ENCODE measurements around the gene EBNA1BP2. TPM values are rescaled to one million over a fixed set of nuclear protein-coding genes. Genes with fewer than 3 reads are reported as not detected.

The EBNA1BP2 gene
- total RNA-seq, 1 experiment from 2014 or later = 274 TPM

- DNase-seq (no peak), ATAC-seq (no peak)
- TF ChIP-seq EZH2 (IDR thresholded peaks at IDR 0.05; ENCODE audit: low read length, unreplicated experiment) (no peak), CTCF (conservative IDR thresholded peaks at IDR 0.05; ENCODE audit: low read depth, low read length) (0 out of 2 replicates have a peak, but pooled peaks have one; percentile 17)
- Histone ChIP-seq H3F3A (ENCODE audit: low read length, unreplicated experiment) (no peaks in the 10 kb centered on the region), H4K20me1 (ENCODE audit: low read length) (no peaks in the 10 kb centered on the region), H3K9ac (ENCODE audit: low read length) (no peak overlapping the region), H3K9me2 (replicated peaks; ENCODE audit: low read length) (no peaks in the 10 kb centered on the region), H2AFZ (ENCODE audit: low read length) (no peak overlapping the region), H3K4me3 (ENCODE audit: low read length) (no peak overlapping the region), H3K27ac (ENCODE audit: low read length) (no peak overlapping the region), H3K27me3 (ENCODE audit: low read length) (no peaks in the 10 kb centered on the region), H3K9me3 (ENCODE audit: low read length) (peaks cover 12% of the 10 kb centered on the region), H3K79me2 (ENCODE audit: low read length) (no peaks in the 10 kb centered on the region), H3K36me3 (ENCODE audit: low read depth, low read length) (no peaks in the 10 kb centered on the region), H3K4me1 (ENCODE audit: insufficient read depth, low read length) (no peaks in the 10 kb centered on the region), H3K4me2 (ENCODE audit: low read length) (no peak overlapping the region)
- no TSS peak for BruUV-seq (replicated peaks)
- intact Hi-C loops (cut with micrococcal nuclease) = no loop called here
- ChIA-PET POLR2A (ENCODE audit: unreplicated experiment) (no interaction called here), CTCF (no interaction called here)
Measured at GRCh38 chr1:43197343-43198127, 25.4 kb upstream of the EBNA1BP2 start.

- Histone ChIP-seq H3F3A (ENCODE audit: low read length, unreplicated experiment) (no peaks in the 10 kb centered on the region), H3K9me2 (replicated peaks; ENCODE audit: low read length) (no peaks in the 10 kb centered on the region), H3K79me2 (ENCODE audit: low read length) (no peaks in the 10 kb centered on the region), H3K4me2 (ENCODE audit: low read length) (no peak overlapping the region), H3K36me3 (ENCODE audit: low read depth, low read length) (no peaks in the 10 kb centered on the region), H3K27ac (ENCODE audit: low read length) (no peak overlapping the region), H2AFZ (ENCODE audit: low read length) (no peak overlapping the region), H3K9ac (ENCODE audit: low read length) (no peak overlapping the region), H3K9me3 (ENCODE audit: low read length) (peaks cover 12% of the 10 kb centered on the region), H3K4me3 (ENCODE audit: low read length) (no peak overlapping the region), H3K4me1 (ENCODE audit: insufficient read depth, low read length) (no peaks in the 10 kb centered on the region), H4K20me1 (ENCODE audit: low read length) (no peaks in the 10 kb centered on the region), H3K27me3 (ENCODE audit: low read length) (no peaks in the 10 kb centered on the region)
- no TSS peak for BruUV-seq (replicated peaks)
- ChIA-PET POLR2A (ENCODE audit: unreplicated experiment) (no interaction called here), CTCF (no interaction called here)
- no peak for TF ChIP-seq CTCF (conservative IDR thresholded peaks at IDR 0.05; ENCODE audit: low read depth, low read length)
- no peak for TF ChIP-seq EZH2 (IDR thresholded peaks at IDR 0.05; ENCODE audit: low read length, unreplicated experiment)
- TF ChIP-seq EZH2phosphoT487 (IDR thresholded peaks at IDR 0.05; ENCODE audit: borderline replicate concordance, low read length) = no peak
- ATAC-seq (no peak), DNase-seq (no peak)
- intact Hi-C loops (cut with micrococcal nuclease) = no loop called here
Measured at GRCh38 chr1:43194509-43194908, 22.4 kb upstream of the EBNA1BP2 start.

- H3F3A ChIP-seq (ENCODE audit: low read length, unreplicated experiment) = no peaks in the 10 kb centered on the region
- no peaks in the 10 kb centered on the region for H3K4me1 ChIP-seq (ENCODE audit: insufficient read depth, low read length)
- H3K9me3 ChIP-seq (ENCODE audit: low read length) = no peaks in the 10 kb centered on the region
- H3K4me3 ChIP-seq (ENCODE audit: low read length) = no peak overlapping the region
- ATAC-seq = no peak
- POLR2A ChIA-PET (ENCODE audit: unreplicated experiment) = no interaction called here
- H3K9me2 ChIP-seq (replicated peaks; ENCODE audit: low read length) = no peaks in the 10 kb centered on the region
- no peaks in the 10 kb centered on the region for H3K27me3 ChIP-seq (ENCODE audit: low read length)
- H2AFZ ChIP-seq (ENCODE audit: low read length) = no peak overlapping the region
- intact Hi-C loops (cut with micrococcal nuclease) = no loop called here
- H3K79me2 ChIP-seq (ENCODE audit: low read length) = no peaks in the 10 kb centered on the region
- no peak overlapping the region for H3K27ac ChIP-seq (ENCODE audit: low read length)
- TF ChIP-seq CTCF (conservative IDR thresholded peaks at IDR 0.05; ENCODE audit: low read depth, low read length) = no peak
- no peak for TF ChIP-seq EZH2phosphoT487 (IDR thresholded peaks at IDR 0.05; ENCODE audit: borderline replicate concordance, low read length)
- TF ChIP-seq EZH2 (IDR thresholded peaks at IDR 0.05; ENCODE audit: low read length, unreplicated experiment) = no peak
- no peak overlapping the region for H3K9ac ChIP-seq (ENCODE audit: low read length)
- DNase-seq = no peak
- no peak overlapping the region for H3K4me2 ChIP-seq (ENCODE audit: low read length)
- no peaks in the 10 kb centered on the region for H4K20me1 ChIP-seq (ENCODE audit: low read length)
- no peaks in the 10 kb centered on the region for H3K36me3 ChIP-seq (ENCODE audit: low read depth, low read length)
- BruUV-seq (replicated peaks) = no TSS peak
- CTCF ChIA-PET = interaction anchor here (0.6 kb wide), 2 partner anchors 32 to 33 kb away, joined by 3 read pairs; no protein-coding TSS in a partner anchor
Measured at GRCh38 chr1:43188106-43188505, 16.0 kb upstream of the EBNA1BP2 start.

All from PC-3 (cell line).